Anterior cingulate cortex (tissue), 58 donors: Measurements from ENCODE around the gene MROH8.
"Not testable (repeated sequence)": the region's sequence is repeated elsewhere in the genome, so short reads cannot be mapped to it uniquely, and the experiment has no call there.

Source experiments
- DNase-seq, 58 donors: peaks; one replicate each; lab custom pipeline; 2025; lab: John Stamatoyannopoulos, UW

MROH8 gene

GRCh38 chr20:37108676-37109075, 70.7 kb downstream of the MROH8 start:
- no peak for DNase-seq

GRCh38 chr20:37102571-37102970, 76.8 kb downstream of the MROH8 start:
- DNase-seq: no peak

GRCh38 chr20:37096415-37097041, 82.8 kb downstream of the MROH8 start:
- peak in 1 of 58 donors; percentile 32 for DNase-seq

GRCh38 chr20:37095599-37096414, 83.5 kb downstream of the MROH8 start, which contains the start of gene RBL1:
TSS of gene RBL1 (minus strand) at chr20:37095997. CDS start at chr20:37095928, 69 bp downstream.
- DNase-seq: peak in 57 of 58 donors; percentile 53 to 92 (median 81)

- DNase-seq: peak in 6 of 58 donors; percentile 8 to 41 (median 15)
Observed at GRCh38 chr20:37095108-37095598, 84.2 kb downstream of the MROH8 start.

GRCh38 chr20:37090407-37090806, 88.9 kb downstream of the MROH8 start:
- no peak for DNase-seq

GRCh38 chr20:37081717-37082289, 97.5 kb downstream of the MROH8 start:
- peak in 1 of 58 donors; percentile 5 for DNase-seq

GRCh38 chr20:37077009-37077408, 102.3 kb downstream of the MROH8 start:
- no peak for DNase-seq

- DNase-seq: no peak
Observed at GRCh38 chr20:37075932-37076685, 103.2 kb downstream of the MROH8 start.

GRCh38 chr20:37072293-37073196, 106.8 kb downstream of the MROH8 start:
- no peak for DNase-seq

- no peak for DNase-seq
Observed at GRCh38 chr20:37071481-37071911, 107.9 kb downstream of the MROH8 start.

- not testable (repeated sequence) for DNase-seq
Observed at GRCh38 chr20:37069563-37069962, 109.8 kb downstream of the MROH8 start.

- DNase-seq: no peak
Observed at GRCh38 chr20:37066168-37066567, 113.2 kb downstream of the MROH8 start.

GRCh38 chr20:37055276-37055675, 124.1 kb downstream of the MROH8 start:
- no peak for DNase-seq

- DNase-seq: no peak
Observed at GRCh38 chr20:37053230-37053950, 126.0 kb downstream of the MROH8 start.
